HepG2 (cell line): ENCODE data around the gene DENND11. TPM values are rescaled to one million over a fixed set of nuclear protein-coding genes. Genes with fewer than 3 reads are reported as not detected.

ENCODE experiments used
- BCL6 ChIP-seq: IDR thresholded peaks from 2 replicates; pipeline ENCODE4 v1.6.1; 2016; ENCODE audit warnings: missing genetic modification reagents, missing compliant biosample characterization
- FOXK2 ChIP-seq: fragments of 450-650 bp; IDR thresholded peaks from 2 replicates; pipeline ENCODE4 v1.6.1; 2016
- KDM1A ChIP-seq: IDR thresholded peaks from 2 replicates; pipeline ENCODE4 v1.6.1; 2016; ENCODE audit warnings: missing compliant biosample characterization
- NFKBIZ ChIP-seq: IDR thresholded peaks from 2 replicates; pipeline ENCODE4 v1.6.1; 2018; ENCODE audit warnings: missing genetic modification reagents, missing compliant biosample characterization
- ONECUT2 ChIP-seq: sonication (generic); formaldehyde crosslinking; IDR thresholded peaks from 2 replicates; pipeline ENCODE4 v1.4.0; 2020; ENCODE audit warnings: missing genetic modification reagents
- PAX8 ChIP-seq: sonication (generic); formaldehyde crosslinking; IDR thresholded peaks from 2 replicates; pipeline ENCODE4 v1.8.0; 2022; ENCODE audit warnings: mild to moderate bottlenecking, missing genetic modification reagents, borderline replicate concordance
- SOX13 ChIP-seq, 3 experiments: fragments of 450-650 bp in 1 of 3; sonication (generic) in 1 of 3; formaldehyde crosslinking in 1 of 3; IDR thresholded peaks in 2 of 3; conservative IDR thresholded peaks in 1 of 3; 2 replicates each; pipeline versions ENCODE4 v1.5.0 to v1.6.1; 2016 to 2020; ENCODE audit warnings: antibody characterized with exemption in 1 of 3, mild to moderate bottlenecking in 1 of 3, missing compliant biosample characterization in 1 of 3, missing genetic modification reagents in 1 of 3, moderate library complexity in 1 of 3
- ZBTB7B ChIP-seq: sonication (generic); formaldehyde crosslinking; IDR thresholded peaks from 2 replicates; pipeline ENCODE4 v1.4.0; 2020; ENCODE audit warnings: missing genetic modification reagents
- ZEB1 ChIP-seq: IDR thresholded peaks from 2 replicates; pipeline ENCODE4 v1.6.1; 2012; ENCODE audit warnings: mild to moderate bottlenecking, low read depth, inconsistent platforms; ENCODE audit not compliant: insufficient replicate concordance
- ZFY ChIP-seq: sonication (generic); formaldehyde crosslinking; IDR thresholded peaks from 2 replicates; pipeline ENCODE4 v1.4.0; 2020; ENCODE audit warnings: missing genetic modification reagents
- ZMAT3 ChIP-seq: sonication (generic); formaldehyde crosslinking; conservative IDR thresholded peaks from 2 replicates; pipeline ENCODE4 v1.7.0; 2021; ENCODE audit warnings: missing genetic modification reagents
- ZNF256 ChIP-seq: sonication (generic); formaldehyde crosslinking; conservative IDR thresholded peaks from 2 replicates; pipeline ENCODE4 v1.4.0; 2020; ENCODE audit warnings: missing genetic modification reagents
- ZNF549 ChIP-seq: sonication (generic); formaldehyde crosslinking; IDR thresholded peaks from 2 replicates; pipeline ENCODE4 v1.5.0; 2020; ENCODE audit warnings: missing genetic modification reagents
- ZNF556 ChIP-seq: sonication (generic); formaldehyde crosslinking; IDR thresholded peaks from 2 replicates; pipeline ENCODE4 v1.4.0; 2020; ENCODE audit warnings: mild to moderate bottlenecking, missing genetic modification reagents, borderline replicate concordance
- ZNF776 ChIP-seq: sonication (generic); formaldehyde crosslinking; IDR thresholded peaks from 2 replicates; pipeline ENCODE4 v1.4.0; 2020; ENCODE audit warnings: mild to moderate bottlenecking, missing genetic modification reagents
- ZNF83 ChIP-seq: sonication (generic); formaldehyde crosslinking; IDR thresholded peaks from 2 replicates; pipeline ENCODE4 v1.4.0; 2020; ENCODE audit warnings: missing genetic modification reagents, mild to moderate bottlenecking, borderline replicate concordance
- polyA plus RNA-seq, 8 experiments: library from polyadenylated mRNA; depleted of rRNA in 3 of 8; stranded (reverse) in 7 of 8; unstranded in 1 of 8; fragments of >200 nt; fragmentation: Illumina TruSeq in 4 of 8; extraction: Trizol in 4 of 8; gene quantifications; 2 replicates each; pipeline versions ENCODE4 v1.2.1 to v1.2.3, GENCODE V29; 2011 to 2016; ENCODE audit warnings: low read depth in 4 of 8, missing spikeins in 1 of 8, mixed read lengths in 1 of 8; ENCODE audit not compliant: insufficient read depth in 1 of 8
- total RNA-seq, 5 experiments: library from RNA; depleted of rRNA; stranded (reverse); fragments of >200 nt; fragmentation: Illumina TruSeq; extraction: Trizol; gene quantifications; 2 replicates each; pipeline ENCODE4 v1.2.3, GENCODE V29; 2016; ENCODE audit warnings: low read depth in 1 of 5
- TF ChIP-seq, protein P1 (sequence below): sonication (generic); formaldehyde crosslinking; IDR thresholded peaks from 2 replicates; pipeline ENCODE4 v1.9.0; 2021; ENCODE audit warnings: mild to moderate bottlenecking, missing genetic modification reagents
- TF ChIP-seq, protein P2 (sequence below): sonication (generic); formaldehyde crosslinking; IDR thresholded peaks from 2 replicates; pipeline ENCODE4 v1.9.0; 2021; ENCODE audit warnings: missing genetic modification reagents, mild to moderate bottlenecking, borderline replicate concordance
- TF ChIP-seq, protein P3 (sequence below): sonication (generic); formaldehyde crosslinking; IDR thresholded peaks from 2 replicates; pipeline ENCODE4 v1.4.0; 2020; ENCODE audit warnings: missing genetic modification reagents
- TF ChIP-seq, protein P4 (sequence below): sonication (generic); formaldehyde crosslinking; IDR thresholded peaks from 2 replicates; pipeline ENCODE4 v1.4.0; 2020; ENCODE audit warnings: mild to moderate bottlenecking, low read depth, missing genetic modification reagents

The DENND11 gene
- total and polyA plus RNA-seq, 2 of the 13 experiments (the other 11 are each of a cell fraction or from before 2014, with no cell fraction given) = 7.1 to 10.5 TPM

DNA sequence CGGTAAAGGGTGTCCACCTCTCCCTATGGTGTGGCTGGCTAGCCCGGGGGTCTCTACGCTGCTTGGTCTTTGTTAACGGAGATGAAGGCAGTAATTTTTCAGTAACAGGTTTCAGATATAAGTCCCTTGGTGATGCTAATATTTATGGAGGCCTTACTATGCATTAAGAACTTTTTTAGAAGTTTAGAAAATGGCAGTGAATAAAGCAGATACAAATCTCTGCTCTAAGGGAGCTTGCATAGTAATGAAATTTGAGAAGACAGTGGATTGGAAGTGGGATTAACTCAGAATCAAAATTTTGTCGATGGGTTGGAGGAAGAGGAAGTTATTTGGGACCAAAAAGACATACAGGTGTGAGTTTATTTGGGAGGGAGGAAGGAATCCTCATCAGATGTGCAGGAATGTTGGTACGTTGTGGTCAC, 36.6 kb upstream of the DENND11 start (continued):
- TF ChIP-seq, protein P1, sequence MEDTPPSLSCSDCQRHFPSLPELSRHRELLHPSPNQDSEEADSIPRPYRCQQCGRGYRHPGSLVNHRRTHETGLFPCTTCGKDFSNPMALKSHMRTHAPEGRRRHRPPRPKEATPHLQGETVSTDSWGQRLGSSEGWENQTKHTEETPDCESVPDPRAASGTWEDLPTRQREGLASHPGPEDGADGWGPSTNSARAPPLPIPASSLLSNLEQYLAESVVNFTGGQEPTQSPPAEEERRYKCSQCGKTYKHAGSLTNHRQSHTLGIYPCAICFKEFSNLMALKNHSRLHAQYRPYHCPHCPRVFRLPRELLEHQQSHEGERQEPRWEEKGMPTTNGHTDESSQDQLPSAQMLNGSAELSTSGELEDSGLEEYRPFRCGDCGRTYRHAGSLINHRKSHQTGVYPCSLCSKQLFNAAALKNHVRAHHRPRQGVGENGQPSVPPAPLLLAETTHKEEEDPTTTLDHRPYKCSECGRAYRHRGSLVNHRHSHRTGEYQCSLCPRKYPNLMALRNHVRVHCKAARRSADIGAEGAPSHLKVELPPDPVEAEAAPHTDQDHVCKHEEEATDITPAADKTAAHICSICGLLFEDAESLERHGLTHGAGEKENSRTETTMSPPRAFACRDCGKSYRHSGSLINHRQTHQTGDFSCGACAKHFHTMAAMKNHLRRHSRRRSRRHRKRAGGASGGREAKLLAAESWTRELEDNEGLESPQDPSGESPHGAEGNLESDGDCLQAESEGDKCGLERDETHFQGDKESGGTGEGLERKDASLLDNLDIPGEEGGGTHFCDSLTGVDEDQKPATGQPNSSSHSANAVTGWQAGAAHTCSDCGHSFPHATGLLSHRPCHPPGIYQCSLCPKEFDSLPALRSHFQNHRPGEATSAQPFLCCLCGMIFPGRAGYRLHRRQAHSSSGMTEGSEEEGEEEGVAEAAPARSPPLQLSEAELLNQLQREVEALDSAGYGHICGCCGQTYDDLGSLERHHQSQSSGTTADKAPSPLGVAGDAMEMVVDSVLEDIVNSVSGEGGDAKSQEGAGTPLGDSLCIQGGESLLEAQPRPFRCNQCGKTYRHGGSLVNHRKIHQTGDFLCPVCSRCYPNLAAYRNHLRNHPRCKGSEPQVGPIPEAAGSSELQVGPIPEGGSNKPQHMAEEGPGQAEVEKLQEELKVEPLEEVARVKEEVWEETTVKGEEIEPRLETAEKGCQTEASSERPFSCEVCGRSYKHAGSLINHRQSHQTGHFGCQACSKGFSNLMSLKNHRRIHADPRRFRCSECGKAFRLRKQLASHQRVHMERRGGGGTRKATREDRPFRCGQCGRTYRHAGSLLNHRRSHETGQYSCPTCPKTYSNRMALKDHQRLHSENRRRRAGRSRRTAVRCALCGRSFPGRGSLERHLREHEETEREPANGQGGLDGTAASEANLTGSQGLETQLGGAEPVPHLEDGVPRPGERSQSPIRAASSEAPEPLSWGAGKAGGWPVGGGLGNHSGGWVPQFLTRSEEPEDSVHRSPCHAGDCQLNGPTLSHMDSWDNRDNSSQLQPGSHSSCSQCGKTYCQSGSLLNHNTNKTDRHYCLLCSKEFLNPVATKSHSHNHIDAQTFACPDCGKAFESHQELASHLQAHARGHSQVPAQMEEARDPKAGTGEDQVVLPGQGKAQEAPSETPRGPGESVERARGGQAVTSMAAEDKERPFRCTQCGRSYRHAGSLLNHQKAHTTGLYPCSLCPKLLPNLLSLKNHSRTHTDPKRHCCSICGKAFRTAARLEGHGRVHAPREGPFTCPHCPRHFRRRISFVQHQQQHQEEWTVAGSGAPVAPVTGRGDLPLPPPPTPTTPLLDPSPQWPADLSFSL (CRISPR knock-in tag) = no peak
- TF ChIP-seq ZBTB7B (0 out of 2 replicates have a peak, but pooled peaks have one; percentile 3), ONECUT2 (CRISPR knock-in tag) (no peak), SOX13 (IDR thresholded peaks at IDR 0.05) (0 out of 2 replicates have a peak, but pooled peaks have one; percentile 1), SOX13 (CRISPR knock-in tag; conservative IDR thresholded peaks at IDR 0.05 in 1 of 2, IDR thresholded peaks at IDR 0.05 in 1 of 2) (no peak), FOXK2 (no peak), ZNF776 (no peak), BCL6 (CRISPR knock-in tag) (no peak), ZNF556 (CRISPR knock-in tag) (no peak), PAX8 (no peak), ZMAT3 (no peak), KDM1A (CRISPR knock-in tag) (no peak), ZNF83 (CRISPR knock-in tag) (no peak), ZNF549 (CRISPR knock-in tag) (no peak), ZEB1 (no peak), ZFY (CRISPR knock-in tag) (no peak), ZNF256 (CRISPR knock-in tag) (no peak), NFKBIZ (CRISPR knock-in tag) (no peak)
- TF ChIP-seq, protein P2, sequence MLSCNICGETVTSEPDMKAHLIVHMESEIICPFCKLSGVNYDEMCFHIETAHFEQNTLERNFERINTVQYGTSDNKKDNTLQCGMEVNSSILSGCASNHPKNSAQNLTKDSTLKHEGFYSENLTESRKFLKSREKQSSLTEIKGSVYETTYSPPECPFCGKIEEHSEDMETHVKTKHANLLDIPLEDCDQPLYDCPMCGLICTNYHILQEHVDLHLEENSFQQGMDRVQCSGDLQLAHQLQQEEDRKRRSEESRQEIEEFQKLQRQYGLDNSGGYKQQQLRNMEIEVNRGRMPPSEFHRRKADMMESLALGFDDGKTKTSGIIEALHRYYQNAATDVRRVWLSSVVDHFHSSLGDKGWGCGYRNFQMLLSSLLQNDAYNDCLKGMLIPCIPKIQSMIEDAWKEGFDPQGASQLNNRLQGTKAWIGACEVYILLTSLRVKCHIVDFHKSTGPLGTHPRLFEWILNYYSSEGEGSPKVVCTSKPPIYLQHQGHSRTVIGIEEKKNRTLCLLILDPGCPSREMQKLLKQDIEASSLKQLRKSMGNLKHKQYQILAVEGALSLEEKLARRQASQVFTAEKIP (CRISPR knock-in tag) = no peak
- TF ChIP-seq, protein P3, sequence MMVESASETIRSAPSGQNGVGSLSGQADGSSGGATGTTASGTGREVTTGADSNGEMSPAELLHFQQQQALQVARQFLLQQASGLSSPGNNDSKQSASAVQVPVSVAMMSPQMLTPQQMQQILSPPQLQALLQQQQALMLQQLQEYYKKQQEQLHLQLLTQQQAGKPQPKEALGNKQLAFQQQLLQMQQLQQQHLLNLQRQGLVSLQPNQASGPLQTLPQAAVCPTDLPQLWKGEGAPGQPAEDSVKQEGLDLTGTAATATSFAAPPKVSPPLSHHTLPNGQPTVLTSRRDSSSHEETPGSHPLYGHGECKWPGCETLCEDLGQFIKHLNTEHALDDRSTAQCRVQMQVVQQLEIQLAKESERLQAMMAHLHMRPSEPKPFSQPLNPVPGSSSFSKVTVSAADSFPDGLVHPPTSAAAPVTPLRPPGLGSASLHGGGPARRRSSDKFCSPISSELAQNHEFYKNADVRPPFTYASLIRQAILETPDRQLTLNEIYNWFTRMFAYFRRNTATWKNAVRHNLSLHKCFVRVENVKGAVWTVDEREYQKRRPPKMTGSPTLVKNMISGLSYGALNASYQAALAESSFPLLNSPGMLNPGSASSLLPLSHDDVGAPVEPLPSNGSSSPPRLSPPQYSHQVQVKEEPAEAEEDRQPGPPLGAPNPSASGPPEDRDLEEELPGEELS (CRISPR knock-in tag) = no peak
- TF ChIP-seq, protein P4, sequence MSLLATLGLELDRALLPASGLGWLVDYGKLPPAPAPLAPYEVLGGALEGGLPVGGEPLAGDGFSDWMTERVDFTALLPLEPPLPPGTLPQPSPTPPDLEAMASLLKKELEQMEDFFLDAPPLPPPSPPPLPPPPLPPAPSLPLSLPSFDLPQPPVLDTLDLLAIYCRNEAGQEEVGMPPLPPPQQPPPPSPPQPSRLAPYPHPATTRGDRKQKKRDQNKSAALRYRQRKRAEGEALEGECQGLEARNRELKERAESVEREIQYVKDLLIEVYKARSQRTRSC (CRISPR knock-in tag) = 0 out of 2 replicates have a peak, but pooled peaks have one; percentile 8
